Neuronal stem cell (in vitro differentiated cells): ENCODE measurements around the gene HIC1.
A peak's percentile ranks its signal among the peaks of the same experiment; 100 is the strongest.

Experiments
- DNase-seq: peaks from one replicate; pipeline ENCODE4 v3.0.0-alpha.2; 2013; ENCODE audit warnings: low spot score
- H2AFZ ChIP-seq: one replicate; pipeline ENCODE4 v1.6.1; 2013; ENCODE audit warnings: mild to moderate bottlenecking, low read length, inconsistent platforms
- H2AK5ac ChIP-seq: 2 replicates; pipeline ENCODE4 v1.6.1; 2013; ENCODE audit warnings: low read depth, mild to moderate bottlenecking, inconsistent platforms, low read length, moderate library complexity, mixed read lengths
- H2BK120ac ChIP-seq: 2 replicates; pipeline ENCODE4 v1.6.1; 2013; ENCODE audit warnings: low read depth, mild to moderate bottlenecking, inconsistent platforms, low read length, moderate library complexity, mixed read lengths
- H2BK12ac ChIP-seq: one replicate; pipeline ENCODE4 v1.6.1; 2013; ENCODE audit warnings: low read length, inconsistent platforms
- H2BK15ac ChIP-seq: 2 replicates; pipeline ENCODE4 v1.6.1; 2013; ENCODE audit warnings: mild to moderate bottlenecking, low read length, inconsistent platforms, mixed read lengths
- H2BK5ac ChIP-seq: one replicate; pipeline ENCODE4 v1.6.1; 2013; ENCODE audit warnings: inconsistent platforms, mild to moderate bottlenecking, low read length, moderate library complexity
- H3K14ac ChIP-seq: one replicate; pipeline ENCODE4 v1.6.1; 2013; ENCODE audit warnings: low read length, inconsistent platforms
- H3K18ac ChIP-seq: 2 replicates; pipeline ENCODE4 v1.6.1; 2013; ENCODE audit warnings: low read length, inconsistent platforms
- H3K23ac ChIP-seq: 2 replicates; pipeline ENCODE4 v1.6.1; 2013; ENCODE audit warnings: low read depth, mild to moderate bottlenecking, mixed read lengths, low read length, inconsistent platforms; ENCODE audit not compliant: poor library complexity
- H3K27ac ChIP-seq: replicated peaks from 3 replicates; pipeline ENCODE4 v1.5.1; 2013; ENCODE audit warnings: low read length, inconsistent platforms
- H3K27me3 ChIP-seq, 3 experiments: 2 replicates each; pipeline ENCODE4 v1.6.1; 2013; ENCODE audit warnings: low read length in 3 of 3, mild to moderate bottlenecking in 2 of 3, inconsistent platforms in 1 of 3, low read depth in 1 of 3, mixed read lengths in 1 of 3, moderate library complexity in 1 of 3; ENCODE audit not compliant: control insufficient read depth in 3 of 3, insufficient read depth in 3 of 3
- H3K36me3 ChIP-seq, 2 donors: replicated peaks in 1 of 2; 2 replicates each; pipeline ENCODE4 v1.6.1; 2013; ENCODE audit warnings: low read length in 2 of 2; ENCODE audit not compliant: control insufficient read depth in 2 of 2, insufficient read depth in 2 of 2
- H3K4ac ChIP-seq: 2 replicates; pipeline ENCODE4 v1.6.1; 2013; ENCODE audit warnings: inconsistent platforms, mild to moderate bottlenecking, low read length, moderate library complexity
- H3K4me1 ChIP-seq, 2 donors: 1 replicate in 1 of 2; 2 replicates in 1 of 2; pipeline ENCODE4 v1.6.1; 2013; ENCODE audit warnings: low read length in 2 of 2, low read depth in 1 of 2; ENCODE audit not compliant: control insufficient read depth in 2 of 2, insufficient read depth in 1 of 2
- H3K4me2 ChIP-seq: one replicate; pipeline ENCODE4 v1.6.1; 2013; ENCODE audit warnings: mild to moderate bottlenecking, low read length, inconsistent platforms; ENCODE audit not compliant: insufficient read depth, poor library complexity, severe bottlenecking
- H3K4me3 ChIP-seq, 2 donors: 2 replicates each; pipeline ENCODE4 v1.5.1; 2013; ENCODE audit warnings: low read length in 2 of 2, mild to moderate bottlenecking in 2 of 2, inconsistent platforms in 1 of 2, moderate library complexity in 1 of 2
- H3K79me1 ChIP-seq: one replicate; pipeline ENCODE4 v1.6.1; 2013; ENCODE audit warnings: low read depth, mild to moderate bottlenecking, inconsistent platforms, low read length, moderate library complexity
- H3K9ac ChIP-seq: one replicate; pipeline ENCODE4 v1.6.1; 2013; ENCODE audit warnings: mild to moderate bottlenecking, low read depth, low read length, inconsistent platforms; ENCODE audit not compliant: poor library complexity
- H3K9me3 ChIP-seq, 2 donors: replicated peaks in 1 of 2; 2 replicates each; pipeline versions ENCODE3 to v1.6.1; 2013; ENCODE audit warnings: low read length in 2 of 2, mild to moderate bottlenecking in 2 of 2, inconsistent platforms in 1 of 2, low read depth in 1 of 2, mixed read lengths in 1 of 2, moderate library complexity in 1 of 2; ENCODE audit not compliant: control insufficient read depth in 2 of 2, insufficient read depth in 1 of 2
- H4K8ac ChIP-seq: one replicate; pipeline ENCODE4 v1.6.1; 2013; ENCODE audit warnings: low read depth, mild to moderate bottlenecking, inconsistent platforms, low read length, moderate library complexity
- H4K91ac ChIP-seq: one replicate; pipeline ENCODE4 v1.6.1; 2013; ENCODE audit warnings: low read length, low read depth, mild to moderate bottlenecking, inconsistent platforms; ENCODE audit not compliant: poor library complexity
- WGBS, 2 donors: extraction: QIAGEN DNeasy Blood & Tissue Kit; methylation state at CpG; one replicate each; pipeline ENCODE4 v1.1.7; 2013; ENCODE audit warnings: missing lambda C conversion rate in 2 of 2, mixed read lengths in 1 of 2; ENCODE audit not compliant: insufficient read length in 2 of 2, insufficient replicate concordance in 1 of 2; ENCODE audit errors: extremely low coverage in 2 of 2; 5-methylcytosine and 5-hydroxymethylcytosine counted together

The HIC1 gene

DNA sequence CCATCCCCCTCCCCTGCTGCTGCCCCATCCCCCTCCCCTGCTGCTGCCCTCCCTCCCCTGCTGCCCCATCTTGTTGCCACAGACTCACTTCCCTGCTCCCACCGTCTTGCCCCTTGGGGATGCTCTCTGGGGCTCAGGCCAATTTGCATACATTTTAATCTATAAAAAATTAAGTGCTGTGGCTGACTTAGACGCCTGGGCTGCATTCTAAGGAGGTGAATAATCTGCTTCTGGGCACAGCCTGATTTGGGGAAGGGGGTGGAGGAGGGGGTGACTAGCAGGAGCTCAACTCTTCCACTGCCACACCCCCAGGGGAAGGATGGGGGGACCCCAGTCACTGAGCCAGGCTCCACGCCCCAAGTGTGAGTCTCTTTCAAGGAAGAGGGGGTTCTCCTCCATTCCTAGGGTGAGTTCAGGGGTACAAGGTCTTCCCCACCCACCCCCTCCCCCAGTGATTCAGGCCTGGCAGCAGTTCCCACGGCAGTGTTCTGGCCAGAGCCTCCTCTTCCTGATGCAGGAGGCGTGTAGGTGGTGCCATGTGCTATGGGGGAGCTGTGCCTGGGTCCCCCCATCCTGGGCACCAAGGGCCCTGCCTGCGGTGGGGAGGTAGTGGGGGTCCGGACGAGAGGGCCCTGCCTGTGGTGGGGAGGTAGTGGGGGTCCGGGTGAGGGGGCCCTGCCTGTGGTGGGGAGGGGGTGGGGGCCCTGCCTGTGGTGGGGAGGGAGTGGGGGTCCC is 19.9 kb upstream of the HIC1 start:
- Histone ChIP-seq H3K4me3 (no peak overlapping the region), H3K14ac (no peak overlapping the region), H2AFZ (no peak overlapping the region), H3K23ac (no peak overlapping the region), H2BK120ac (no peak overlapping the region), H2BK5ac (peak overlapping the region; percentile 80), H3K18ac (peak overlapping the region; percentile 27), H4K91ac (no peak overlapping the region), H2AK5ac (peak overlapping the region; percentile 96), H3K36me3 (peaks cover 11 to 16% of the 10 kb centered on the region in 2 donors), H3K9me3 (no peaks in the 10 kb centered on the region), H3K4me2 (no peak overlapping the region), H3K4me1 (peaks cover 9 to 12% of the 10 kb centered on the region in 2 donors), H3K4ac (no peak overlapping the region), H3K79me1 (peaks cover 6% of the 10 kb centered on the region), H3K27me3 (no peaks in the 10 kb centered on the region), H2BK15ac (peak overlapping the region; percentile 43), H4K8ac (no peak overlapping the region), H3K27ac (no peak overlapping the region), H3K9ac (no peak overlapping the region), H2BK12ac (no peak overlapping the region)
- DNase-seq = no peak
- no CpG with 5 or more reads among the region's 9 CpGs for WGBS, 2 donors

GRCh38 chr17:2035541-2036488 is 19.1 kb upstream of the HIC1 start:
- no peak for DNase-seq
- Histone ChIP-seq H3K23ac (peak overlapping the region; percentile 44), H3K27me3 (no peaks in the 10 kb centered on the region), H2BK15ac (peak overlapping the region; percentile 73), H3K27ac (no peak overlapping the region), H3K9ac (no peak overlapping the region), H4K8ac (no peak overlapping the region), H3K4me1 (peaks cover 10 to 12% of the 10 kb centered on the region in 2 donors), H3K18ac (peak overlapping the region; percentile 69), H2BK12ac (peak overlapping the region; percentile 80), H3K4ac (peak overlapping the region; percentile 61), H2AFZ (no peak overlapping the region), H2BK120ac (no peak overlapping the region), H4K91ac (no peak overlapping the region), H3K4me2 (peak overlapping the region; percentile 12), H3K14ac (peak overlapping the region; percentile 33), H3K79me1 (peaks cover 3% of the 10 kb centered on the region), H3K9me3 (no peaks in the 10 kb centered on the region), H3K4me3 (no peak overlapping the region), H3K36me3 (peaks cover 16% of the 10 kb centered on the region in 2 donors), H2BK5ac (peak overlapping the region; percentile 80), H2AK5ac (peak overlapping the region; percentile 98)
- no CpG with 5 or more reads among the region's 29 CpGs for WGBS, 2 donors

DNA sequence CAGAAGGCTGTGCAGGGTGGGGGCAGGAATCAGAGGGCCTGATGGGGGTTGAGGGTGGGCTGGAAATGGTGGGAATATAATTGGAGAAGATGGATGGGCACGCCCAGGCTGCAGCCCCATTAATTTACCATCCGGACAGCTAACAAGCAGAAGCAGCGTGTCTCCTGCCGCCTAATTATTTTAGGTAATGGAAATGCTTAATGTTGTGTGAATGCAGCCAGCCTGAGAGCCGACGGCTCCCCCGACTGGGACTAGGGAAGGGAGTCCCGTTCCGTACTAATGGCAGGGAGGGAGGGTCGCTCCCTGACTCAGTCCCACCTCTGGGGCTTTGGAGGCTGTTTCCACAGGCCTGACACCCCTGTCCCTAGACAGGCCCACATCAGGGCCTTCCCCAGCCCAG is 17.7 kb upstream of the HIC1 start:
- H2BK120ac ChIP-seq = no peak overlapping the region
- H3K14ac ChIP-seq = no peak overlapping the region
- no peak overlapping the region for H3K4me3 ChIP-seq
- WGBS, 2 donors = no CpG with 5 or more reads among the region's 10 CpGs
- H3K23ac ChIP-seq = peak overlapping the region; percentile 6
- H2BK15ac ChIP-seq = no peak overlapping the region
- no peak overlapping the region for H3K18ac ChIP-seq
- no peak overlapping the region for H4K91ac ChIP-seq
- H3K9me3 ChIP-seq = no peaks in the 10 kb centered on the region
- H3K36me3 ChIP-seq = peaks cover 16% of the 10 kb centered on the region in 2 donors
- no peak overlapping the region for H3K9ac ChIP-seq
- no peak overlapping the region for H2BK5ac ChIP-seq
- no peak overlapping the region for H2AK5ac ChIP-seq
- H3K4me1 ChIP-seq = peaks cover 14 to 17% of the 10 kb centered on the region in 2 donors
- no peak overlapping the region for H4K8ac ChIP-seq
- no peak overlapping the region for H3K4ac ChIP-seq
- no peak overlapping the region for H2AFZ ChIP-seq
- peaks cover 3% of the 10 kb centered on the region for H3K79me1 ChIP-seq
- no peak overlapping the region for H3K27ac ChIP-seq
- no peaks in the 10 kb centered on the region for H3K27me3 ChIP-seq
- no peak overlapping the region for H3K4me2 ChIP-seq
- DNase-seq = no peak
- no peak overlapping the region for H2BK12ac ChIP-seq
